ENCODE data around the gene FBXL5.

The FBXL5 gene

GRCh38 chr4:15655223-15656037, at the start of gene FBXL5:
TSS of gene FBXL5 (minus strand) at chr4:15655357. CDS start at chr4:15655287, 70 bp downstream.
- ATAC-seq (peak; percentile 81), DNase-seq (peak; percentile 88 to 89)
- Mint-ChIP-seq H3K27ac (peak within 1 kb of the TSS; percentile 98), H3K4me1 (peaks cover 70% of the 10 kb centered on the region), H3K27me3 (no peaks in the 10 kb centered on the region), H3K9me3 (no peaks in the 10 kb centered on the region), H3K4me3 (peak within 1 kb of the TSS; percentile 97 to 99)

GRCh38 chr4:15704129-15704528, 49.0 kb upstream of the FBXL5 start:
- ATAC-seq: no peak
- H3K4me3 Mint-ChIP-seq: no peak overlapping the region
- H3K4me1 Mint-ChIP-seq: peaks cover 12% of the 10 kb centered on the region
- H3K27me3 Mint-ChIP-seq: peaks cover 14% of the 10 kb centered on the region
- H3K9me3 Mint-ChIP-seq: no peaks in the 10 kb centered on the region
- DNase-seq: no peak
- no peak overlapping the region for H3K27ac Mint-ChIP-seq

- Mint-ChIP-seq H3K9me3 (no peaks in the 10 kb centered on the region), H3K27me3 (peaks cover 21% of the 10 kb centered on the region), H3K4me1 (peaks cover 12% of the 10 kb centered on the region), H3K4me3 (peak overlapping the region; percentile 91 to 93), H3K27ac (peak overlapping the region; percentile 30 to 60)
- no peak for DNase-seq
- ATAC-seq: peak; percentile 34
These were observed 48.3 kb upstream of the FBXL5 start for GRCh38 chr4:15703439-15703838.

GRCh38 chr4:15702941-15703403, 47.8 kb upstream of the FBXL5 start, which contains the start of gene BST1:
TSS of gene BST1 (plus strand) at chr4:15703065. CDS start at chr4:15703145, 80 bp downstream.
- Mint-ChIP-seq H3K9me3 (no peaks in the 10 kb centered on the region), H3K27ac (peak within 1 kb of the TSS; percentile 30 to 60), H3K4me3 (peak within 1 kb of the TSS; percentile 91 to 93), H3K4me1 (peaks cover 12% of the 10 kb centered on the region), H3K27me3 (peaks cover 26% of the 10 kb centered on the region)
- ATAC-seq: peak; percentile 83
- peak; percentile 44 to 49 for DNase-seq

- Mint-ChIP-seq H3K27ac (no peak overlapping the region), H3K9me3 (no peaks in the 10 kb centered on the region), H3K4me3 (no peak overlapping the region), H3K4me1 (no peaks in the 10 kb centered on the region), H3K27me3 (peaks cover 26% of the 10 kb centered on the region)
- ATAC-seq: no peak
- DNase-seq: no peak
These were observed 41.7 kb upstream of the FBXL5 start for GRCh38 chr4:15696866-15697265.

GRCh38 chr4:15695729-15696128, 40.6 kb upstream of the FBXL5 start:
- DNase-seq: no peak
- no peaks in the 10 kb centered on the region for H3K4me1 Mint-ChIP-seq

GRCh38 chr4:15695240-15695699, 40.1 kb upstream of the FBXL5 start:
- no peak for ATAC-seq
- DNase-seq: no peak

More at GRCh38 chr4:15695729-15696128, 40.6 kb upstream of the FBXL5 start:
- no peak for ATAC-seq
- H3K27ac Mint-ChIP-seq: no peak overlapping the region
- H3K9me3 Mint-ChIP-seq: no peaks in the 10 kb centered on the region
- H3K27me3 Mint-ChIP-seq: peaks cover 26% of the 10 kb centered on the region
- no peak overlapping the region for H3K4me3 Mint-ChIP-seq

GRCh38 chr4:15694431-15694830, 39.3 kb upstream of the FBXL5 start:
- ATAC-seq (no peak), DNase-seq (no peak)
- H3K4me1 Mint-ChIP-seq: no peaks in the 10 kb centered on the region
- H3K27me3 Mint-ChIP-seq: peaks cover 15% of the 10 kb centered on the region
- no peak overlapping the region for H3K27ac Mint-ChIP-seq
- H3K4me3 Mint-ChIP-seq: no peak overlapping the region
- H3K9me3 Mint-ChIP-seq: no peaks in the 10 kb centered on the region

More at GRCh38 chr4:15695240-15695699, 40.1 kb upstream of the FBXL5 start:
- Mint-ChIP-seq H3K27ac (peak overlapping the region in 1 of 2 donors; percentile 86), H3K27me3 (peaks cover 24% of the 10 kb centered on the region), H3K4me1 (no peaks in the 10 kb centered on the region), H3K9me3 (no peaks in the 10 kb centered on the region), H3K4me3 (no peak overlapping the region)

GRCh38 chr4:15692602-15693001, 37.4 kb upstream of the FBXL5 start:
- Mint-ChIP-seq H3K4me3 (no peak overlapping the region), H3K27me3 (no peaks in the 10 kb centered on the region), H3K4me1 (no peaks in the 10 kb centered on the region), H3K27ac (no peak overlapping the region), H3K9me3 (no peaks in the 10 kb centered on the region)
- ATAC-seq (no peak), DNase-seq (no peak)

- Mint-ChIP-seq H3K9me3 (no peaks in the 10 kb centered on the region), H3K27me3 (no peaks in the 10 kb centered on the region), H3K27ac (no peak overlapping the region), H3K4me3 (no peak overlapping the region), H3K4me1 (no peaks in the 10 kb centered on the region)
- ATAC-seq: no peak
- no peak for DNase-seq
These were observed 36.4 kb upstream of the FBXL5 start for GRCh38 chr4:15691346-15692135.

GRCh38 chr4:15690020-15690809, 35.1 kb upstream of the FBXL5 start:
- peaks cover 2% of the 10 kb centered on the region for H3K4me1 Mint-ChIP-seq
- H3K27me3 Mint-ChIP-seq: no peaks in the 10 kb centered on the region
- no peak for ATAC-seq
- H3K4me3 Mint-ChIP-seq: no peak overlapping the region
- no peak overlapping the region for H3K27ac Mint-ChIP-seq
- peaks cover 0 to 1% of the 10 kb centered on the region in 2 donors for H3K9me3 Mint-ChIP-seq
- no peak for DNase-seq

- no peak overlapping the region for H3K27ac Mint-ChIP-seq
- peaks cover 0 to 3% of the 10 kb centered on the region in 2 donors for H3K9me3 Mint-ChIP-seq
- no peaks in the 10 kb centered on the region for H3K27me3 Mint-ChIP-seq
- peaks cover 6% of the 10 kb centered on the region for H3K4me1 Mint-ChIP-seq
- H3K4me3 Mint-ChIP-seq: no peak overlapping the region
- ATAC-seq (no peak), DNase-seq (no peak)
These were observed 34.4 kb upstream of the FBXL5 start for GRCh38 chr4:15689540-15689939.

- Mint-ChIP-seq H3K9me3 (peaks cover 0 to 3% of the 10 kb centered on the region in 2 donors), H3K27ac (no peak overlapping the region), H3K4me1 (peaks cover 15% of the 10 kb centered on the region), H3K27me3 (no peaks in the 10 kb centered on the region), H3K4me3 (no peak overlapping the region)
- ATAC-seq (no peak), DNase-seq (no peak)
These were observed 32.9 kb upstream of the FBXL5 start for GRCh38 chr4:15688051-15688450.

GRCh38 chr4:15684498-15684897, 29.3 kb upstream of the FBXL5 start:
- Mint-ChIP-seq H3K27ac (no peak overlapping the region), H3K4me3 (no peak overlapping the region), H3K4me1 (peaks cover 32% of the 10 kb centered on the region), H3K9me3 (peaks cover 0 to 3% of the 10 kb centered on the region in 2 donors), H3K27me3 (peaks cover 7% of the 10 kb centered on the region)
- ATAC-seq (no peak), DNase-seq (no peak)

- Mint-ChIP-seq H3K4me3 (peak overlapping the region in 1 of 2 donors; percentile 56), H3K27ac (peak overlapping the region in 1 of 2 donors; percentile 3), H3K4me1 (peaks cover 38% of the 10 kb centered on the region), H3K27me3 (peaks cover 7% of the 10 kb centered on the region), H3K9me3 (peaks cover 0 to 3% of the 10 kb centered on the region in 2 donors)
- ATAC-seq (no peak), DNase-seq (no peak)
These were observed 28.0 kb upstream of the FBXL5 start for GRCh38 chr4:15683143-15683495.
